Activated naive CD4-positive, alpha-beta T cell treated with anti-CD3 and anti-CD28 coated beads, Interleukin-2, amount 50 U/mL, for 24 hours (primary cell): Measurements from ENCODE around the gene SLC4A7.
A peak's percentile ranks its signal among the peaks of the same experiment; 100 is the strongest.

Experiments
- H3K27ac Mint-ChIP-seq: one replicate; pipeline ENCODE4 v1.8.0; 2021; ENCODE audit warnings: mild to moderate bottlenecking, mixed read lengths
- H3K27me3 Mint-ChIP-seq: one replicate; pipeline ENCODE4 v1.8.0; 2021; ENCODE audit warnings: mixed read lengths
- H3K36me3 Mint-ChIP-seq: one replicate; pipeline ENCODE4 v1.8.0; 2021; ENCODE audit warnings: mixed read lengths
- H3K4me1 Mint-ChIP-seq: one replicate; pipeline ENCODE4 v1.8.0; 2021; ENCODE audit warnings: mixed read lengths
- H3K4me3 Mint-ChIP-seq: one replicate; pipeline ENCODE4 v1.8.0; 2021; ENCODE audit warnings: mild to moderate bottlenecking, mixed read lengths
- H3K9me3 Mint-ChIP-seq: one replicate; pipeline ENCODE4 v1.8.0; 2021; ENCODE audit warnings: mixed read lengths

SLC4A7 gene

DNA sequence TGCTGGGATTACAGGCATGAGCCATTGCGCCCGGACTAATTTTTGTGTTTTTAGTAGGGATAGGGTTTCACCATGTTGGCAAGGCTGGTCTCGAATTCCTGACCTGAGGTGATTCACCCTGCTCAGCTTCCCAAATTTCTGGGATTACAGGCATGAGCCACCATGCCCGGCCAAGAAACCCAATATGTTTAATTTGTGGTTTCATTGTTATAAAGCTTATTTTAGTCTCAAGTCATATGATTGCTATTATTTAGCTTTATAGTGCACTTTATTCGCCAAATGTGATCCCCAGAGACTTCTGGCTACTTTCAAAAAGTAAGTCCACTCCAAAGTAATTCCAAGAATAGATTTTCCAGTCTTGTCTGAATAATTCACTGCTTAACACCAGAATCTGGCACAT is 19.3 kb upstream of the SLC4A7 start:
- Mint-ChIP-seq H3K27ac (no peak overlapping the region), H3K9me3 (no peaks in the 10 kb centered on the region), H3K4me1 (no peaks in the 10 kb centered on the region), H3K27me3 (no peaks in the 10 kb centered on the region), H3K36me3 (no peaks in the 10 kb centered on the region), H3K4me3 (no peak overlapping the region)

- H3K27me3 Mint-ChIP-seq = no peaks in the 10 kb centered on the region
- no peaks in the 10 kb centered on the region for H3K4me1 Mint-ChIP-seq
- no peaks in the 10 kb centered on the region for H3K9me3 Mint-ChIP-seq
- H3K36me3 Mint-ChIP-seq = no peaks in the 10 kb centered on the region
- no peak overlapping the region for H3K27ac Mint-ChIP-seq
- H3K4me3 Mint-ChIP-seq = no peak overlapping the region
These were observed 17.6 kb upstream of the SLC4A7 start for GRCh38 chr3:27501759-27502158.

GRCh38 chr3:27500986-27501385 is 16.8 kb upstream of the SLC4A7 start:
- Mint-ChIP-seq H3K9me3 (no peaks in the 10 kb centered on the region), H3K27me3 (no peaks in the 10 kb centered on the region), H3K36me3 (no peaks in the 10 kb centered on the region), H3K4me1 (no peaks in the 10 kb centered on the region), H3K4me3 (no peak overlapping the region), H3K27ac (no peak overlapping the region)

DNA sequence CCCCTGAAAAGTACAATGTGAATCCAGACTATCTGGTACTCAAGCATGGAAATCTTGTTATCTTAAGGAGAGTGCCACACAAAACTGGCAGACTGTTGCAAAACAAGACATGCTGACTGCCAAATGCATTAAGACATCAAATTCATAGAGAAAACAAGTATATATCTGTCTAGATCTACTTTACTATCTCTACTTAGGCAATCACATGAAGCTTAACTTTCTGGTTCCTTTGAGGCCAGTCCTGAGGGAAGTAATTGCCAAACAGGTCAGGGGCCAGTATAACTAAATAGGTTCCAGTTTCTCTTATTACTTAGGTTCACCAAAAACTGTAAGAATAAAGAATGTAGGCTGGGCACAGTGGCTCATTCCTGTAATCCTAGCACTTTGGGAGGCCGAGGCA is 15.9 kb upstream of the SLC4A7 start:
- no peaks in the 10 kb centered on the region for H3K27me3 Mint-ChIP-seq
- no peak overlapping the region for H3K4me3 Mint-ChIP-seq
- no peaks in the 10 kb centered on the region for H3K4me1 Mint-ChIP-seq
- H3K27ac Mint-ChIP-seq = no peak overlapping the region
- no peaks in the 10 kb centered on the region for H3K9me3 Mint-ChIP-seq
- no peaks in the 10 kb centered on the region for H3K36me3 Mint-ChIP-seq

DNA sequence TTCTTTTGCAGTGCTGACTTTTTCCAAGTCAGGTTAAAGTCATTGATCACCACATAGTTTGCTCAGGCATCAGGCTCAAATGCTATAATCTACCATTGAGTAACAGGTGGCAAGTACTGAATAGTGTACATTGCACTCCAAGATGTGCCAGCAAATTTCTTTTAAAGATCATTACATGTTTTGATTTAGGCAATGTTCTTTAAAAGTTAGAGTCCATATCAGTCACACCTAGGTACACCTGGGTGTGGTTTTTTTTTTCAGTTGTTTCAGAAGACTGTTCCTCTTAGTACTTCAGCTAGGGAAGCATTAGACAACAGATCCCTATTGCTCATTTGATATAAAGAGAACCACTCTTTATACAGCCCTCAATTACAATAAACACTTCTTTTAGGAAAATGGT is 10.6 kb upstream of the SLC4A7 start:
- Mint-ChIP-seq H3K9me3 (no peaks in the 10 kb centered on the region), H3K4me3 (no peak overlapping the region), H3K27me3 (no peaks in the 10 kb centered on the region), H3K27ac (no peak overlapping the region), H3K4me1 (no peaks in the 10 kb centered on the region), H3K36me3 (no peaks in the 10 kb centered on the region)

DNA sequence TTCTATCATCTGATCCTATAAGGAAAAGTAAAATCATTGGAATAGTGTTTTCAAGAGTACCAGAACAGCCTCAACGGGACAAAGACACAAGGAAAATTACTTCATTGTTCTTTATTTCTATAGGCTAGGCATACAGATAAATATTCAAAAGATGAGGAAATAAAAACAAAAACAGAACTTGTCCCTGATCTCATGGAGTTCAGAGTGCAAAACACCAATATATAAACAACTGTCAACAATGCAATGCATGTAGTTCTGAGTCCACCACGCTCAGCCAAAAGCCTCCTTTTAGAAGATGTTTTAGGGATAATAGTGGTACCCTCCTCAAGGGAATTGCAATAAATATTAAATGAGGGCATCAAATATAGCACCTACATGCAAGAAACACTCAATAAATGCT is 4.6 kb upstream of the SLC4A7 start:
- no peaks in the 10 kb centered on the region for H3K9me3 Mint-ChIP-seq
- H3K36me3 Mint-ChIP-seq = no peaks in the 10 kb centered on the region
- H3K4me3 Mint-ChIP-seq = no peak overlapping the region
- no peaks in the 10 kb centered on the region for H3K27me3 Mint-ChIP-seq
- no peaks in the 10 kb centered on the region for H3K4me1 Mint-ChIP-seq
- H3K27ac Mint-ChIP-seq = no peak overlapping the region

GRCh38 chr3:27487383-27487782 is 3.2 kb upstream of the SLC4A7 start:
- Mint-ChIP-seq H3K4me1 (peaks cover 10% of the 10 kb centered on the region), H3K27me3 (no peaks in the 10 kb centered on the region)

GRCh38 chr3:27486336-27486735 is 2.2 kb upstream of the SLC4A7 start:
- Mint-ChIP-seq H3K27me3 (no peaks in the 10 kb centered on the region), H3K36me3 (no peaks in the 10 kb centered on the region), H3K4me1 (peaks cover 19% of the 10 kb centered on the region), H3K27ac (no peak overlapping the region), H3K4me3 (no peak overlapping the region), H3K9me3 (no peaks in the 10 kb centered on the region)

More at GRCh38 chr3:27487383-27487782, 3.2 kb upstream of the SLC4A7 start:
- Mint-ChIP-seq H3K4me3 (no peak overlapping the region), H3K9me3 (no peaks in the 10 kb centered on the region), H3K36me3 (no peaks in the 10 kb centered on the region), H3K27ac (no peak overlapping the region)

GRCh38 chr3:27485866-27486265 is 1.7 kb upstream of the SLC4A7 start:
- Mint-ChIP-seq H3K27me3 (no peaks in the 10 kb centered on the region), H3K36me3 (no peaks in the 10 kb centered on the region), H3K4me3 (no peak overlapping the region), H3K9me3 (no peaks in the 10 kb centered on the region), H3K4me1 (peaks cover 24% of the 10 kb centered on the region), H3K27ac (no peak overlapping the region)

GRCh38 chr3:27483117-27484014 is 818 bp downstream of the SLC4A7 start:
- H3K9me3 Mint-ChIP-seq = no peaks in the 10 kb centered on the region
- H3K27me3 Mint-ChIP-seq = no peaks in the 10 kb centered on the region
- H3K4me3 Mint-ChIP-seq = peak overlapping the region; percentile 100
- H3K27ac Mint-ChIP-seq = peak overlapping the region; percentile 97
- peaks cover 49% of the 10 kb centered on the region for H3K4me1 Mint-ChIP-seq
- H3K36me3 Mint-ChIP-seq = no peaks in the 10 kb centered on the region

- H3K4me3 Mint-ChIP-seq = peak overlapping the region; percentile 71
- peaks cover 72% of the 10 kb centered on the region for H3K4me1 Mint-ChIP-seq
- no peaks in the 10 kb centered on the region for H3K27me3 Mint-ChIP-seq
- H3K9me3 Mint-ChIP-seq = peaks cover 5% of the 10 kb centered on the region
- H3K36me3 Mint-ChIP-seq = peaks cover 10% of the 10 kb centered on the region
- H3K27ac Mint-ChIP-seq = peak overlapping the region; percentile 85
These were observed 4.2 kb downstream of the SLC4A7 start for GRCh38 chr3:27479806-27480543.

DNA sequence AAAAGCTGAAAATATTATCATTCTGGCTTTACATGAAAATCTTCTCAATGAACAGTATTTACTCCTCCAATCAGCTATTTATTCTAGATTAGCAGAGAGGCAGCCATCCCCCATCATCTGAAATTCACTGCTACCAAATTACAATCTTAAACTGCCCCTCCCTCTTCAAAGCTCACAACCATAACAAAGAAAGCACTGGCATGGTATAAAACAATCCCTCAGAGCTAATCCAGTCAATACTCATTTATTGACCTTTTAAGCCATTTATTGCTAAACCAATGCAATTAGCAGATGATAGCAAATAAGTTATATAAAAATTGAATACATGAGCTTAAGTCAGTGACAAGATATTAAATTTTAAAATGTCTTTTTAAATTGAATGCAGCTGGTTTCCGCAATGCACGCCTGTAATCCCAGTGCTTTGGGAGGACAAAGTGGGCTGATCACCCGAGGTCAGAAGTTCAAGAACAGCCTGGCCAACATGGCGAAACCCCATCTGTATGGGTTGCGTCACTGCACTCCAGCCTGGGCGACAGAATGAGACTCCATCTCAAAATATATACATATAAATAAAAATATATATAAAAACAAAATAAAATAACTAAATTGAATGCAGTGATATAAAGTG is 12.1 kb downstream of the SLC4A7 start:
- peaks cover 5% of the 10 kb centered on the region for H3K9me3 Mint-ChIP-seq
- no peak overlapping the region for H3K4me3 Mint-ChIP-seq
- peaks cover 48% of the 10 kb centered on the region for H3K4me1 Mint-ChIP-seq
- H3K36me3 Mint-ChIP-seq = peaks cover 4% of the 10 kb centered on the region
- H3K27me3 Mint-ChIP-seq = no peaks in the 10 kb centered on the region
- H3K27ac Mint-ChIP-seq = no peak overlapping the region

DNA sequence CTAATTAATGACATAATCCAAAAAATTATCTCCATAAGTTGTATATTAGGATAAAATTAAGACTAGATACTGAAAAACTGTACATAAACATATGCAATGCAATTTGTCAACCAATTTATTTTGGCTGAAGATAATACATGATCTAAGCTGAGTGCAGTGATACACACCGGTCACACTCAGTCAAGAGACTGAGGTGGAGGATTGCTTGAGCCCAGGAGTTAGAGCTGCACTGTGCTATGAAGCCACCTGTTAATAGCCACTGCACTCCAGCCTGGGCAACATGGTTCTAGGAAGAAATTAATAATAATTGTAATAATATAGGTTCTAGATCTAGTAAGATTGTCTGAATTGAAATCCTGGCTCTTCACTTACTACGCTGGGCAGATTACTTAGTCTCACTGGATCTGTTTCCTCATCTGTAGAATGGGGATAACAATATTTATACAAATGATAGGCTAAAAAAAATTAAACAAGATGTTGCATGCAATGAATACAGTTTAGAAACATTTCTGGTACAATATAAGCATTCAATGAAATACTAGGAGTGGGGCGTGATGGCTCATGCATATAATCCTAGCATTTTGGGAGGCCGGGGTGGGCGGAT is 15.8 kb downstream of the SLC4A7 start:
- H3K27me3 Mint-ChIP-seq = no peaks in the 10 kb centered on the region
- no peak overlapping the region for H3K27ac Mint-ChIP-seq
- H3K36me3 Mint-ChIP-seq = no peaks in the 10 kb centered on the region
- no peaks in the 10 kb centered on the region for H3K9me3 Mint-ChIP-seq
- H3K4me3 Mint-ChIP-seq = no peak overlapping the region
- H3K4me1 Mint-ChIP-seq = peaks cover 23% of the 10 kb centered on the region

DNA sequence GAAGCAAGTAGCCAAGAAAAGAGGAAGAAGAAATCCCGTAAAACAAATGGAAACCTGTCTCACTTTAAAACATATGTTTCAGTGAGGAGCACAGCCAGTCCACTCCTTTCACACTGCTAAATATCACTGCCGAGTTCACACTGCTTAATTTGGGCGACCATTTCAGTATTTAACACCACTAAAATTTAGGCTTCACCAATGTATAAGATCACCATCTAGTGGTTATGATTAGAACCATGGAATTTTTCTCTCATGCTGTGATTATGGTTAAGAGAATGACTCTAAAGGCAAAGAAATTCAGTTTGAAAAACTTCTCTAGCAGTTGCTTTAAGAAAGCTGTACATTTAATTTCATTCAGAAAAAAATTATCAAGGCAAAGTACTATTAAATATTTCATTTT is 16.6 kb downstream of the SLC4A7 start:
- Mint-ChIP-seq H3K4me1 (peaks cover 25% of the 10 kb centered on the region), H3K36me3 (peaks cover 3% of the 10 kb centered on the region), H3K9me3 (no peaks in the 10 kb centered on the region), H3K4me3 (no peak overlapping the region), H3K27ac (peak overlapping the region; percentile 4), H3K27me3 (no peaks in the 10 kb centered on the region)

GRCh38 chr3:27464646-27465045 is 19.5 kb downstream of the SLC4A7 start:
- Mint-ChIP-seq H3K27me3 (no peaks in the 10 kb centered on the region), H3K9me3 (no peaks in the 10 kb centered on the region), H3K4me1 (peaks cover 29% of the 10 kb centered on the region), H3K4me3 (no peak overlapping the region), H3K36me3 (peaks cover 6% of the 10 kb centered on the region), H3K27ac (no peak overlapping the region)
